HT-29 (cell line): ENCODE measurements around the gene PSENEN. TPM values are rescaled to one million over a fixed set of nuclear protein-coding genes. Genes with fewer than 3 reads are reported as not detected.
"Not testable (repeated sequence)": the region's sequence is repeated elsewhere in the genome, so short reads cannot be mapped to it uniquely, and the experiment has no call there.

ENCODE experiments used
- DNase-seq: peaks from one replicate; pipeline ENCODE4 v3.0.0-alpha.2; 2015; ENCODE audit warnings: low spot score
- total RNA-seq: library from RNA; depleted of rRNA; stranded (reverse); fragments of >200 nt; shearing (Covaris generic); gene quantifications from 2 replicates; pipeline ENCODE4 v1.2.3, GENCODE V29; 2014

PSENEN gene
- total RNA-seq, 1 experiment from 2014 or later = 77.0 TPM

DNA sequence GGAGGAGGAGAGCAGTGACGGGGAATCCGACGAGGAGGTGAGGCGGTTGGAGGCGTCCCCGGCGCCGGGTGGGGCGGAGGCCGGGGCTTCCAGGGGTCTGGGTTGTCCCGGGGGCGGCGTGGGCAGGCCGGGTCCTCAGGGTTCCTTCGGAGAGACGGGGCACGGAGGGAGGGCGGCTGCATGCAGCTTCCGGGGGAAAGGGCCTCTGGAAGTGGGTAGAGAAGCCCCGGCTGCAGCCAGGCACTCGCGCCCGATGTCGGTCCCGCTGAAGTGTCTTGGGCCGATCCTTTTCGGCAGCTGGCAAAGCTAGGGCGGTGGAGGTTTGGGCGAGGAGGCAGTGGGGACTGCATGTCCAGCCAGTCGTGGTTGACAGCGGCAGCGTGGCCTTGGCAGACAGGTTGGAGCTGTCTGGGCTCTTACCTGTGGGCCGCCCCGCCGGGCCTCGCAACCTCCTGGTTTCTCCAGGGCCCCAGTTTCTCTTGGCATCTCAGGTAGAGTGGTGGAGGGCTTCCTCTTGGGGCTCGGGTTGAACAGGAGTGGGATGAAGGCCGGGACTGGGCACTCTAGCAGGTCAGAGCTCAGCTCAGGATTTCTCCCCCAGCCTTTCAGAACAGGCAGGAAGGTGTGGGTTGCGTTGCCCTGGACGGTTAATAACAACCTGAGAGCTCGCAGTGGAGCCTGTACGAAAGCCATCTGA lies 27.0 kb upstream of the PSENEN start:
- DNase-seq = peak; percentile 51

- DNase-seq = no peak
These were observed 25.9 kb upstream of the PSENEN start for GRCh38 chr19:35719402-35720162.

DNA sequence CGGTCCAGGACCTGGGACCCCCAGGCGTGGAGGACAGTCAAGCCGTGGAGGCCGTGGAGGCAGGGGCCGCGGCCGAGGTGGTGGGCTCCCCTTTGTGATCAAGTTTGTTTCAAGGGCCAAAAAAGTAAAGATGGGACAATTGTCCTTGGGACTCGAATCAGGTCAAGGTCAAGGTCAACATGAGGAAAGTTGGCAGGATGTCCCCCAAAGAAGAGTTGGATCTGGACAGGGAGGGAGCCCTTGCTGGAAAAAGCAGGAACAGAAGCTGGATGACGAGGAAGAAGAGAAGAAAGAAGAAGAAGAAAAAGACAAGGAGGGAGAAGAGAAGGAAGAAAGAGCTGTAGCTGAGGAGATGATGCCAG lies 25.3 kb upstream of the PSENEN start:
- DNase-seq = no peak

- DNase-seq = no peak
These were observed 24.8 kb upstream of the PSENEN start for GRCh38 chr19:35720648-35721047.

- DNase-seq = no peak
These were observed 24.1 kb upstream of the PSENEN start for GRCh38 chr19:35721374-35721773.

GRCh38 chr19:35722461-35722860 lies 23.0 kb upstream of the PSENEN start:
- DNase-seq = no peak

- DNase-seq = no peak
These were observed 22.6 kb upstream of the PSENEN start for GRCh38 chr19:35722897-35723296.

DNA sequence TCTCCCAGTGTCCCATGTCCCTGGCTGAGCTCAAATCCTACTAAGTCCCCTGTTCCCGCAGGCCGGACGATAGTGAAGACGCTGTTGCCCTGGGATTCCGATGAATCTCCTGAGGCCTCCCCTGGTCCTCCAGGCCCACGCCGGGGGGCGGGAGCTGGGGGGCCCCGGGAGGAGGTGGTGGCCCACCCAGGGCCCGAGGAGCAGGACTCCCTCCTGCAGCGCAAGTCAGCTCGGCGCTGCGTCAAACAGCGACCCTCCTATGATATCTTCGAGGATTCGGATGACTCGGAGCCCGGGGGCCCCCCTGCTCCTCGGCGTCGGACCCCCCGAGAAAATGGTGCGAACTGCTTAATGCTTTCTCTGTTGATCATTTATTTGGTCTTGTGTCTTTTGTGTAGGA lies 21.8 kb upstream of the PSENEN start:
- DNase-seq = no peak

- not testable (repeated sequence) for DNase-seq
These were observed 21.3 kb upstream of the PSENEN start for GRCh38 chr19:35724132-35724531.

DNA sequence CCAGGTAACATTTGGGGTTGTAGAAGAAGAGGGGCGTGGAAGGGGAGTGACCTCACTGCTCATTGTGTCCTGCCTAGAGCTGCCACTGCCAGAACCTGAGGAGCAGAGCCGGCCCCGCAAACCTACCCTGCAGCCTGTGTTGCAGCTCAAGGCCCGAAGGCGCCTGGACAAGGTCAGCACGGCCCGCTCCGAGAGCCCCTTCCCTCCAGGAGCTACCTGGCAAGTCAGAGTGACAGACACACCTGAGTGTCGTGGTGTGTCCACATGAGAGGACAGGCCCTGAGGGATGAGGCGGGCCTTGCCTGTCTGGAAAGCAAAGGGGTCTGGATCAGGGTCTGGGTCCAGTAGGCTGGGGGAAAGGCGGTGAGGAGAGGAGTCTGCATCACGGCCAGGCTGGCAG lies 20.9 kb upstream of the PSENEN start:
- no peak for DNase-seq

GRCh38 chr19:35725216-35725861 lies 20.1 kb upstream of the PSENEN start:
- no peak for DNase-seq

DNA sequence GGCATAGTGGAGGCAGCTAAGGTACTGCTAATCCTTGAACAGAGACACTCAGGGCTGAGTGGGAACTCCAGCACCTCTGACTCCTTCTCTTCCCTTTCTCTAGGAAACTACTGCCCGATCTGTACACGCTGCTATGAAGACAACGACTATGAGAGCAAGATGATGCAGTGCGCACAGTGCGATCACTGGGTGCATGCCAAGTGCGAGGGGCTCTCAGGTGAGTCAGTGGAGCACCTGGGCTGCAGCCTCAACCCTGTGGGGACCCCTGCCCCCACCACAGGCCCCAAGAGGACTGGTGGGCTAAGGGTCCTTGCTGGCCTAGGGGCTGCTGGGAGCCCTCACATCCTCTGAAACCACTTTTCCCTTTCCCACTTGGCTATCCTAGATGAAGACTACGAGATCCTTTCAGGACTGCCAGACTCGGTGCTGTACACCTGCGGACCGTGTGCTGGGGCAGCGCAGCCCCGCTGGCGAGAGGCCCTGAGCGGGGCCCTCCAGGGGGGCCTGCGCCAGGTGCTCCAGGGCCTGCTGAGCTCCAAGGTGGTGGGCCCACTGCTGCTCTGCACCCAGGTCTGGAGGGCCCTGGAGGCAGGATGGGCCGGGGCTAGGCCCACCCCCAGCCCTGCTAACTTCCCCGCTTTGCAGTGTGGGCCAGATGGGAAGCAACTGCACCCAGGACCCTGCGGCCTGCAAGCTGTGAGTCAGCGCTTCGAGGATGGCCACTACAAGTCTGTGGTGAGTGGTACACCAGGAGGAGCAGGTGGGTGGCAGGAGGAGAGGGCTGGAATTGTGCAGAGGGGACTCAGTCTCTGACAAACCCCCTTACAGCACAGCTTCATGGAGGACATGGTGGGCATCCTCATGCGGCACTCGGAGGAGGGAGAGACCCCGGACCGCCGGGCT lies 18.1 kb upstream of the PSENEN start:
- no peak for DNase-seq

DNA sequence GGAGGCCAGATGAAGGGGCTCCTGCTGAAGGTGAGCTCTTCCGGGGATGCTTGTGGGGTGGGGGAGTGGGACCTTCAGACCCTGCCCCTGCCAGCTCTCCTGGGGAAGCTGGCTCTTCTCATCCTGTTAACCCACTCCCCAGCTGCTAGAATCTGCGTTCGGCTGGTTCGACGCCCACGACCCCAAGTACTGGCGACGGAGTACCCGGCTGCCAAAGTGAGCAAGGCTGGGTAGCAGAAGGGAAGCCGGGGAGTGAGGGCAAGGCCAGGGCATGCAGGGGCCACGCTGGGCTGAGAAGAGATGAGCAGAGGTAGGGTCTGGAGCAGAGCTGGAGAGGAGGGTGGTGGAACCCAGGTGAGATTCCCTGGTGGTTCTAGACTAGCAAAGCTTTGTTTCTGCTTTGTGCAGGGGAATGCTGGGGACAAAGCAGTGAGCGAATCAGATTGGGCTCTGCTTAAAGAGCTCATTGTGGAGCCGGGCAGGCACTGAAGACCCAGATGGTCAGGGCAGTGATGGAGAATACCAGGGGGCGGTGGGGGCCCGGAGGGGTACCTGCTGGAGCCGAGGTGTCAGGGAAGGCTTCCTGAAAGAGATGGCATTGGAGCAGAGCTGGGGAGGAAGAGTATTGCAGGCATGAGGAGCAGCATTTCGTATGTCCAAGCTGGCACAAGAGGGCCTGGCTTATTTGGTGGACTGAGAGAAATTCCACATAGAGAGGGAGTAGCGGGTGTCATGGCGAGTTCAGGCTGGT lies 17.3 kb upstream of the PSENEN start:
- no peak for DNase-seq

DNA sequence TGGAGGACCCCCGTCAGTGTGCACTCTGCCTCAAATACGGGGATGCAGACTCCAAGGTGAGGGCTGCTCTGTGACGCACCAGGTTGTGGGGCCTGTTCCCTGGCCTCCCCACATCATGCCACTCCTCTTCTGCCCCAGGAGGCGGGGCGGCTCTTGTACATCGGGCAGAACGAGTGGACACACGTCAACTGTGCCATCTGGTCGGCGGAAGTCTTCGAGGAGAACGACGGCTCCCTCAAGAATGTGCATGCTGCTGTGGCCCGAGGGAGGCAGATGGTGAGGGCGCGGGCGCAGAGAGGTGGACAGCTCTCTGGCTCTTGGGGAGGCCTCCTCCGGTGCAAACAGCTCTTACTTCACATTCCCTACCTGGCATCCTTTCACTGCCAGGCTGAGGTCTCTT lies 16.4 kb upstream of the PSENEN start:
- DNase-seq = no peak

DNA sequence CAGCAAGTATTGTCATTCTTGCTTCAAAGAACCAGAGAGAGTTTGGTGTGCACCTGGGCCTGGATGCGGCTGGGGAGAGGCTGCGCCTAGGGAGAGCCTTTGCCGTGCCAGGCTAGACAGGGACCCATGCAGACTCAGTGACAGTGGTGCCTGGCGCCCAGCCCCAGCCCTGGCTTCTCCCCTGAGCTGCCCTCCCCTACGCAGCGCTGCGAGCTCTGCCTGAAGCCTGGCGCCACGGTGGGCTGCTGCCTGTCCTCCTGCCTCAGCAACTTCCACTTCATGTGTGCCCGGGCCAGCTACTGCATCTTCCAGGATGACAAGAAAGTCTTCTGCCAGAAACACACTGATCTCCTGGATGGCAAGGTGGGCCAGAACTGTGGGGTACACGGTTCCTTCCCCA lies 15.7 kb upstream of the PSENEN start:
- DNase-seq = no peak

GRCh38 chr19:35730326-35730725 lies 15.1 kb upstream of the PSENEN start:
- no peak for DNase-seq

DNA sequence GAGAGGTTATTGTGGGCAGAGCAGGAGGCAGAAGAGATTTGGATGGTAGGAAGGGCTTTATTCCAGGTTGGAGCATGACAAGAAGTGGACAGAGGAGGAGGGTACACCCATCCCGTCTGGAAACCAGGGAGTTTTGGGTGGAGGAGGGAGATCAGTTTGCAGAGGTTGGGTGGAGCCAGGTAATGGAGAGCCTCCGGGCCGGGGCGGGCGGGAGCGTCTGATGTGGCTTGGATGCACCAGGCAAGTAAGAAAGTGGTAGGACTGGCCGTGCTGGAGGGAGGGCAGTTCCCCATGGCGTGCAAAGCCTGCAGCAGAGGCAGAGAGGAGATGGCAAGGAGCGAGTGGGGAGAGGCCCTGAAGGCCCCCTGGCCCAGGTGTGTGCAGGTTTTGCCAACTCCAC lies 14.1 kb upstream of the PSENEN start:
- peak; percentile 93 for DNase-seq

- no peak for DNase-seq
These were observed 13.6 kb upstream of the PSENEN start for GRCh38 chr19:35731779-35732405.

- no peak for DNase-seq
These were observed 12.8 kb upstream of the PSENEN start for GRCh38 chr19:35732540-35733179.
